C1 segment of cervical spinal cord (tissue), 14 donors: ENCODE measurements around the gene CATSPERD.
"Not testable (repeated sequence)": the region's sequence is repeated elsewhere in the genome, so short reads cannot be mapped to it uniquely, and the experiment has no call there.

Source experiments
- DNase-seq, 14 donors: peaks; one replicate each; lab custom pipeline; 2025; lab: John Stamatoyannopoulos, UW

Gene CATSPERD

GRCh38 chr19:5686647-5687359 lies 33.6 kb upstream of the CATSPERD start:
- peak; percentile 51 to 92 (median 84) for DNase-seq

GRCh38 chr19:5687360-5688198 lies 32.9 kb upstream of the CATSPERD start:
- DNase-seq = no peak

GRCh38 chr19:5688262-5688881 lies 32.1 kb upstream of the CATSPERD start:
- not testable (repeated sequence) for DNase-seq

GRCh38 chr19:5690125-5690954 lies 30.1 kb upstream of the CATSPERD start, which contains the start of gene RPL36:
RPL36 (plus strand) TSS chr19:5690295; CDS start chr19:5690508, 213 bp downstream.
- DNase-seq = peak; percentile 72 to 98 (median 94)

- DNase-seq = peak in 6 of 14 donors; percentile 13 to 49 (median 28)
These were observed 29.2 kb upstream of the CATSPERD start for GRCh38 chr19:5690955-5691821.

- DNase-seq = peak in 4 of 14 donors; percentile 13 to 49 (median 32)
These were observed 28.4 kb upstream of the CATSPERD start for GRCh38 chr19:5691822-5692722.

- DNase-seq = no peak
These were observed 27.7 kb upstream of the CATSPERD start for GRCh38 chr19:5692723-5693194.

GRCh38 chr19:5693195-5694166 lies 27.0 kb upstream of the CATSPERD start:
- DNase-seq = no peak

GRCh38 chr19:5694167-5694955 lies 26.1 kb upstream of the CATSPERD start:
- DNase-seq = no peak

- DNase-seq = no peak
These were observed 25.3 kb upstream of the CATSPERD start for GRCh38 chr19:5694956-5695648.

GRCh38 chr19:5695649-5696195 lies 24.7 kb upstream of the CATSPERD start:
- DNase-seq = no peak

GRCh38 chr19:5696196-5697021 lies 24.0 kb upstream of the CATSPERD start:
- DNase-seq = no peak

GRCh38 chr19:5697022-5697889 lies 23.2 kb upstream of the CATSPERD start:
- no peak for DNase-seq
